Medulla oblongata (tissue), 1 donor: Measurements from ENCODE around the gene GFER.
A peak's percentile ranks its signal among the peaks of the same experiment; 100 is the strongest.
"Not testable (repeated sequence)": the region's sequence is repeated elsewhere in the genome, so short reads cannot be mapped to it uniquely, and the experiment has no call there.

ENCODE experiments used
- DNase-seq: peaks from one replicate; pipeline ENCODE4 v3.0.0-alpha.2; 2015; ENCODE audit errors: extremely low spot score

GFER gene

DNA sequence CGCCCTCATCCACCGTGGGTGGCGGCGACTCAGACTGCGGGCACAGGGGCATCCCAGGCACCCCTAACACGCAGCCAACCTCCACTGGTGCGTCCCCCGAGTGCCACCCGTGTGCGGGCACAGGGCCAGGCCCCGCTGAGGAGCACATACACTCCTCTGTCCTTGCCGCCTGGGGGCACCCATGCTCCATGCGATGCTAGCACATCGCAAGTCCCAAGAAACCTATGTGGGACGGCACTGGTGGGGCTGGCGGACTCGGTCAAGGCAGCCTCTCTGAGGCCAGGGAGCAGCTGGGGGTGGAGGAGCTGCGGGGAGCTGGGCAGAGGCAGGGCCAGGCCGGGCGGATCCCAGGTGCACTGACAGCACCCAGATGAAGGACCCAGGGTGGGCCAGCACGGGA lies 21.7 kb downstream of the GFER start:
- no peak for DNase-seq

DNA sequence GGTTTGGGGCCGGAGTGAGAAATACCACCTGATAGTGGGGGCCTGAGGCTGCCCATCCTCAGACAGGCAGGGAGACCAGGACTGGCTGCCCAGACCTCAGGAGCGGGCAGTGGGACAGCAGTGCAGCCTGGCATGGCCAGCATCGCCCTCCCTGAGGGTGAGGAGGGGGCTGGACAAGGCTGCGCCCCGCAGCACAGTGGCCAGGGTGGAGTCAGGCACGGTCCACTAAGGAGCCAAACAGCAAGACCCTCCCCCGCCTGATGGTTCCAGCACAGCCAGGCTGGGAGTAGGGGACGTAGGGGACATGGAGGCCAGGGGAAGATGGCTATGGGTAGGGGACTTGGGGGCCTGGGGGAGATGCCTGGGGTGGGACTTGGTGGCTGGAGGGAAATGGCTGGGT lies 22.3 kb downstream of the GFER start:
- no peak for DNase-seq

DNA sequence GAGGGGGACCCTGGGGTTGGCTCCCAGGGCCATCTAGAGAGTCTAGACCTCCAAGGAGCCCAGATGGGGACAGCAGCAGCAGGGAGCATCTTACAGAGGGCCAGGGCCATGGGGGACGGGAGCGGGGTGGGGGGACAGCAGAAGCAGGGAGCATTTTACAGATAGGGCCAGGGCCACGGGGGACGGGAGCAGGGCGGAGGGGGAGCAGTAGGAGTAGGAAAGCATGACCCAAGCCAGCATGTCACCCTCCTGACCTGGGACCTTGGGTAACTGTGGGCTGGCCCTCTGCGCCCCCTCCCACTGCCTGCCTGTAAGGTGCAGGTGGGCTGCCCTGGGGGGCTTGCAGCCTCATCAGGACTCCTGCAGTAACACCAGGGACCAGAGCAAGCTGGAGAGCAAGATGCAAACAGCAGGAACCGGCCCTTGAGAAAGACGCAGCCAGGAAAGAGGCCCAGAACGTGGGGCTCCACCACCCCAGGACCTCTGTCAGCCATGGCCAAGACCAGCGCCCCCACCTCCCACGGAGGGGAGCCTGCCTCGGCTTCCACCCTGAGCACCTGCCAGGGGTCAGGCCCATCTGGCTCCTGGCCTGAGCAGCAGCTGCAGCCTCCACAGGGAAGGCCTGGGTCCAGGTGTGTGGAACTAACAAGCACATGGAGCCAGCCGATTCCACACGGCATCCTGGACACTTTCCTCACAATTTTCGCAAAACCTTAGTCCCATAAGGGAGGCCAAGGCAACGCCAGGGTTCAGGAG lies 23.3 kb downstream of the GFER start:
- DNase-seq = no peak

DNA sequence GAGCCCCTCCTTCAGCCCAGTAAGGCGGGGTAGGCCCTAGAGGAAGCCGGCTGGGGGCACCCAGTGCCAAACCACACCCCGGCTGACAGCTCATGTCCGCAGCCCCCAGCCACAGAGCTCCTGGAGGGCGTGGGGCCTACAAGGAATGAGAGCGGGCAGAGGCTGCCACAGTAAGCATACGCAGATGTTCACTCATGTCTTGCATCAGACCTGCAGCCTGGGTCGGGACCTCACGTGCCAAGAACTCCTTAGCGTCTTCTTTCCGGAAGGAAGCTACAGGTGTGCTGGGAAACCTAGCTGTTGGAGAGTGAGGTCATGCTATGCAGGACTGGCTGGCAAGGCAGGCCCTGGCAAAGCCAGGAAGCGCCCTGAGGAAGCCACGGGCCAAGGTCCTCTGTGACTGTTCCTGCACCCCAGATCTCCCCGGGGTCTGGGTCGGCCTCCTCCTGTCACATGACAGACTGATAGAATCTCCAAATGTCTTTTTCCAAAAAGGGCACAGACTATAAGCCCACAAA lies 24.1 kb downstream of the GFER start:
- DNase-seq = no peak

DNA sequence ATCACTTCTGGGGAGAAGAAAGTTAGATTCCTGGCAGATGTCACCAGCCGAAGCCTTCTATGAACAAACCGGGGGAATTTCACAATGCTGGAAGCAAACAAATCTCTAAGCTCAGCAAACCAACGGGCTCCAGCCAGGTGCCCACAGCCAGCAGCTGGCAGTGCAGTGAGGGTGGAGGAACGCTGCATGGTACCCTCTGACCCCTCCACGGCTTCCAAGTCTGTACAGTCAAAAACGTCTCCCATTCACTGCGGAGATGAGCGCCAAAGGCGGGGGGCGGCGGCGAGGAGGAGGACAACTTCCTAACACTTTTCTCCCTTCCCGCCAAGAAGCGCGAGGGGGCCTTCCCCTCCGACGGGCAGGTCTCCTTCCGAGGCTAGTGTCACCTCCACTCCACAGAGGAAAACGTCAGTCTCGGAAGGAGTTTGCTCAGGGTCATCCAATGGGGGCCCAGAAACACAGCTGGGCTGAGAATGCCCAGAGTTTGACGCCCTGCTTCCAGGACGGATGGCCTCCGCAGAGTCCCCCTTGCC lies 24.7 kb downstream of the GFER start:
- no peak for DNase-seq

DNA sequence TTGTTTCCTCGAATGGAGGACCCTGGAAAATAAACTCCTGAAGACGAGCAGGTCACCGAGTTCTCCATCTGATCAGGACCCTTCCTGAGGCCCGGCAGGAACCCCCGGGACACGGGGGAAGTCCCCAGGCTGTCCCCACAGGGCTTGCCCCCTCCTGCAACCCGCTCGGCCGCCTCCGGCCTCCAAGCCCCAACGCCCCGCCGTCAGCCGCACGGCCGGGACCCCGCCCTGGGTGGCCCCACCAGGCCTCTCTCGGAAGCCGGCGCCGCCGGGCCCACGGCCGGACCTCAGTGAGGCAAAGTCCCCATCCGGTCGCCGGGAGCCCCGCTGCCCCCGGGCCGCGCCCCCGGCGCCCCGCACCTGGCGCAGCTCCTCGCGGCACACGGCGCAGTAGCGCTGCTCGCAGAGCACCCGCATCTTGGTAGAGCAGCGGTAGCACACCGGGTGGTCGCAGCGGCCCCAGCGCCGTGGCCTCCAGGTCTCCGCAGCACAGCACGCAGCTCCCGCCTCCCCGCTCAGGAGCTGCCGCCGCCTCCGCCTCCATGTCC lies 25.2 kb downstream of the GFER start:
- no peak for DNase-seq

DNA sequence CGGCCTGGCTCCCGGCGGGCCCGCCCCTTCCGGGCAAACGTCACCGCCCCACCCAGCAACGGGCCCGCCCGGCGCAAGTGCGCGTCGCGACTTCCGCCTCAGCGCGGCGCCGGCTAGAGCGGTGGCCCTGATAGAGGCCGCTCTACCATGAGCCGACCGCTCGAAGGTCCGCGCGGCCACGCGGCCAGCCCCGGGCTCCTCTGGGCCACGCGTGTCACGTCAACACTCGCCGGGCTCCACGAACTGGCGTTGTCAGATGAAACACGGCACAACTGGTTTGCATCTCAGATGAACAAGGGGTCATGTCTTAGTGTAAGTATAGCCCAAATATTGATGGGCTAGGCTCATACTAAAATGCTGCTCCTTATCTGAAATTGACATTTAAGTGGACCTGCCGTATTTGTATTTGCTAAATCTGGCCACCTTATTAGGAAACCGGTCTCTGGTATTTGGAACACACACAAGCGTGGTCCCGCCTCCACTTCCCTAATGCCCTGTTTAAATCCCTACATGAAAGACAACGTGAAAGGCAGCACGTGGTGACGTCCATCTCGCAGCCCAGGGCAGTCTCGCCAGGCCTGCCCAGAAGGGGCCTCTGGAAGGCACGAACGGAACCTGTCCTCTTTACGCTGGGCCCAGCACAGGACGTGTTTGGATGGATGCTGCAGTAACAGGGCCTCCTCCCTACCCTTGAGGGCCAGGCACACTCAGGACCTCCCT lies 26.0 kb downstream of the GFER start, which contains the start of gene ZNF598:
TSS of gene ZNF598 (minus strand) at position 31 of the 720 bp plus-strand sequence.
- peak; percentile 92 for DNase-seq

DNA sequence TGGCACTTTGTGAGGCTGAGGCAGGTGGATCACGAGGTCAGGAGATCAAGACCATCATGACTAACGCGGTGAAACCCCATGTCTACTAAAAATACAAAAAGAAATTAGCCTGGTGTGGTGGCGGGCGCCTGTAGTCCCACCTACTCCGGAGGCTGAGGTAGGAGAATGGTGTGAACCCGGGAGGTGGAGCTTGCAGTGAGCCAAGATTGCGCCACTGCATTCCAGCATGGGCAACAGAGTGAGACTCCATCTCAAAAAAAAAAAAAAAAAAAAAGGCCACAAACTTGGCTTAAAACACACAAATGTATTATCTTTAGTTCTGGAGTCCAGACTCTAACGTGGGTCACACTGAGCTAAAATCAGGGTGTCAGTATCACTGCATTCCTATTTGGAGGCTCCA lies 27.7 kb downstream of the GFER start:
- not testable (repeated sequence) for DNase-seq

DNA sequence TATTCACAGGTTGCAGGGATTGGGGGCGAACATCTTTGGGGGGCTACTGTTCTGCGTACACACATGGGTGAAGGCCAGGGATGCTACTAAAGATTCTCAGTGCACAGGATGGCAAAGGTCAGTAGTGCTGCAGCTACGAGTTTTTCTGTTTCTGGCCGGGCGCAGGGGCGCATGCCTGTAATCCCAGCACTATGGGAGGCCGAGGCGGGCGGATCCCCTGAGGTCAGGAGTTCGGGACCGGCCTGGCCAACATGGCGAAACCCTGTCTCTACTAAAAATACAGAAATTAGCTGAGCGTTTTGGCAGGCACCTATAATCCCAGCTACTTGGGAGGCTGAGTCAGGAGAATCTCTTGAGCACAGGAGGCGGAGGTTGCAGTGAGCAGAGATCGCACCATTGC lies 29.5 kb downstream of the GFER start:
- no peak for DNase-seq

DNA sequence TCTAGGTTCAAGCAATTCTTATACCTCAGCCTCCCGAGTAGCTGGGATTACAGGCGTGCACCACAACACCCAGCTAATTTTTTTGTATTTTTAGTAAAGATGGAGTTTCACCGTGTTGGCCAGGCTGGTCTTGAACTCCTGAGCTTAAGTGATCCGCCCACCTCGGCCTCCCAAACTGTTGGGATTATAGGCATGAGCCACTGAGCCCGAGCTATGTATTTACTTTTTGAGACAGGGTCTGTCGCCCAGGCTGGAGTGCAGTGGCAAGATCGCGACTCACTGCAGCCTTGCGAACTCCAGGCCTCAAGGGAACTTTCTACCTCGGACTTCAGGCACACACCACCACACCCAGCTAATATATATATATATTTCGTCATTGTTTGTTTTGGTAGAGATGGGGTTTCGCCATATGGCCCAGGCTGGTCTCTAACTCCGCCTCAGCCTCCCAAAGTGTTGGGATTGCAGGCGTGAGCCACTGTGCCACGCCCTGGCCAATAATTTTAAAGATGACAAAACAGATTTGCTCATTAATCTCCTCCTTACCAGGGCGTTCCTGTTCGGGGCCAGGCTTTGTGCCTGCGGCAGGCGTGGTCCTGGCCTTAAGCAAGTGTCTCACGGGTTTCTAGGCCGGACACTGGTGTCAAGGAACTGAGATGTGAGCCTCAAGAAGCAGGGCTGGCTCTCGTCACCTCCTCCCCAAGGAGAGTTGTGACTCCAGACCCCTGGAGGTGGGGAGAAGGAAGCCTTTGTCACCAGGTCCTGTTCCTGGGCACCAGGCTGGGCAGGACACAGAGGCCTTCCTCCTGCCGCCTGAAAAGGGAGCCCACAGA lies 31.3 kb downstream of the GFER start:
- no peak for DNase-seq

DNA sequence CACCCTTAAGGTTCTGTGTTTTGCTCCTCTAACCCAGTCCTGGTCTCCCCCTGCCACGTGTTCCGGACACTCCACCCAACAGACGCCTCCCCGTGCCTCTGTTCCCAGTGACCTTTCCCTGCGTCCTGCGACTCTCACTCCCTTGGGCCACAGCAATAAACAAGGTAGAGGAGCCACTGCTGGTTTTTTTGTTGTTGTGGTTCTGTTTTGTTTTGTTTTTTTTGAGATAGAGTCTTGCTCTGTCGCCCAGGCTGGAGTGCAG lies 31.9 kb downstream of the GFER start:
- DNase-seq = no peak

DNA sequence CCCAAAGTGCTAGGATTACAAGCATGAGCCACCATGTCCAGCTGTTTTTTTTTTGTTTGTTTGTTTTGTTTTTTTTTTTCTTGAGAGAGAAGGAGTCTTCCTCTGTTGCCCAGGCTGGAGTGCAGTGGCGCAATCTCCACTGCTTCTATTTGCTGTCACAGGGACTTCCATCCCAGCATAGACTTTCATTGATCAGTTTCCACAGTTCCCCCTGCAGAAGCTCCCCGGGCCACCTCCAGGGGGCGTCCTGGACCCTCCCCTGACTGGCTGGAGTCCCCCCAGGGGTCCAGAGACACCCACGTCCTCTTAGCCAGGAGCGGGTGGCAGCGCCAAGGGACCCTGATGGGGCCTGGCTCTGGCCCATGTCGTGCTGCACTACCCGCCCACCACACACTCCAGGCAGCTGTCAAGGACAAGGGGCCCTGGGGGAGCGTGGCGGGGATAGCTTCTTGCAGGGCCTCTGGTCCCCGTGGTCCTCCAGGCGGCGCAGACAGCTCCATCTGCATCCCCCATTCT lies 32.5 kb downstream of the GFER start:
- no peak for DNase-seq

DNA sequence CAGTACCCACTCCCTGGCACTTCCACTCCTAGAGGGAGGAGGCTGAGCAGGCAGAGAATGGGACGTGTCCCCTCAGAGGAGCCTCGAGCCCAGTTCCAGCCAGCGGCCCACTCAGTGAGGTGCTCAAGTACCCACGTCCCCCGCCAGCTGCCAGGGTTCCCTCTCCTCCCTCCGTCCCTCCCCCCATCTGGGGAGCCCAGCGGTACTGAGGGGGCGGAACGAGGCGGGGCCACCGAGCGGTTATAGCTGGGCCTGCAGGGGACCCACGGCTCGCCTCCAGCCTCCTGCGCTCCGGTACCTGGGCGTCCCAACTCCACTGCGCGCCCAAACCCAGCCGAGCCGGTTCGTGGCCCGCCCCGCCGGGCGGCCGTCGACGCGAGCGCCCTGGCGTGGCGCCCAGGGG lies 35.5 kb downstream of the GFER start, which contains the start of gene NPW:
TSS of gene NPW (plus strand) at position 268 of the 403 bp plus-strand sequence.
- no peak for DNase-seq

DNA sequence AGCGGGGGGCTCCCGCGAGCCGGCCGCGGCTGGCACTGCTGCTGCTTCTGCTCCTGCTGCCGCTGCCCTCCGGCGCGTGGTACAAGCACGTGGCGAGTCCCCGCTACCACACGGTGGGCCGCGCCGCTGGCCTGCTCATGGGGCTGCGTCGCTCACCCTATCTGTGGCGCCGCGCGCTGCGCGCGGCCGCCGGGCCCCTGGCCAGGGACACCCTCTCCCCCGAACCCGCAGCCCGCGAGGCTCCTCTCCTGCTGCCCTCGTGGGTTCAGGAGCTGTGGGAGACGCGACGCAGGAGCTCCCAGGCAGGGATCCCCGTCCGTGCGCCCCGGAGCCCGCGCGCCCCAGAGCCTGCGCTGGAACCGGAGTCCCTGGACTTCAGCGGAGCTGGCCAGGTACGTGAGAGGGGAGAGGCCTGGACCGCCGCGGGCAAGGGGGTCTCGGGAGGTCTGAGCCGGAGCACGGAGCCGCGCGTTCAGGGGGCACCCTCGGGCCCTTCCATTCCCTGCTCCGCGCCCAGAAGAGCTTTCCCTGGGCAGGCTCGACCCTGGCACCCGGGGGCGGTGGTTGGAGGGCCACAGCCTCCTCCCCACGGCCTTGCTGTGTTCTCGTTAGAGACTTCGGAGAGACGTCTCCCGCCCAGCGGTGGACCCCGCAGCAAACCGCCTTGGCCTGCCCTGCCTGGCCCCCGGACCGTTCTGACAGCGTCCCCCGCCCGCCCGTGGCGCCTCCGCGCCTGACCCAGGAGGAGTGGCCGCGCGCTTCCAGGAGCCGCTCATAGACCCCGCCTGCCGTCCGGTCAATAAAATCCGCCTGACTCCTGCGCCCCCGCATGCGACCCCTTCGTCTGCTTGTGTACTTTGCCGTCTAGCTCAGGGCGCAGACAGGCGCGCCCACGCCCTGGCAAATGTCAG lies 36.2 kb downstream of the GFER start:
- no peak for DNase-seq

DNA sequence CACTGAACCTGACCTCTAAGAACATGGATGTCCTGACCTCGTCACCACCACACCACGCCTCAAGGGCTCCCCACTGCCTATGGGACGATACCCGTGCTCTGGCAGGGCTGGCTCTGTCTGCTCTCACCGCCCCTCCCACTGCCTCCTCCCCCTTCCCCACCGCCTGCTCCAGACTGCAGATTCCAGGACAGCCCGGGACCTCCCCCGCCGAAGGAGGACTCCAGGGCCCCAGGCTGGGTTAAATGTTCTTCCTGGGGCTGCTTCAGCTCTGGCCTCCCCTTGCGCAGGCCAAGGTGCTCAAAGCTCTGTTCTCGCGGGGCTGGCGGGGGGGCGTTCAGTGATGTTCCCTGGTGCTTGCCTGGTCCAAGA lies 38.7 kb downstream of the GFER start:
- no peak for DNase-seq

DNA sequence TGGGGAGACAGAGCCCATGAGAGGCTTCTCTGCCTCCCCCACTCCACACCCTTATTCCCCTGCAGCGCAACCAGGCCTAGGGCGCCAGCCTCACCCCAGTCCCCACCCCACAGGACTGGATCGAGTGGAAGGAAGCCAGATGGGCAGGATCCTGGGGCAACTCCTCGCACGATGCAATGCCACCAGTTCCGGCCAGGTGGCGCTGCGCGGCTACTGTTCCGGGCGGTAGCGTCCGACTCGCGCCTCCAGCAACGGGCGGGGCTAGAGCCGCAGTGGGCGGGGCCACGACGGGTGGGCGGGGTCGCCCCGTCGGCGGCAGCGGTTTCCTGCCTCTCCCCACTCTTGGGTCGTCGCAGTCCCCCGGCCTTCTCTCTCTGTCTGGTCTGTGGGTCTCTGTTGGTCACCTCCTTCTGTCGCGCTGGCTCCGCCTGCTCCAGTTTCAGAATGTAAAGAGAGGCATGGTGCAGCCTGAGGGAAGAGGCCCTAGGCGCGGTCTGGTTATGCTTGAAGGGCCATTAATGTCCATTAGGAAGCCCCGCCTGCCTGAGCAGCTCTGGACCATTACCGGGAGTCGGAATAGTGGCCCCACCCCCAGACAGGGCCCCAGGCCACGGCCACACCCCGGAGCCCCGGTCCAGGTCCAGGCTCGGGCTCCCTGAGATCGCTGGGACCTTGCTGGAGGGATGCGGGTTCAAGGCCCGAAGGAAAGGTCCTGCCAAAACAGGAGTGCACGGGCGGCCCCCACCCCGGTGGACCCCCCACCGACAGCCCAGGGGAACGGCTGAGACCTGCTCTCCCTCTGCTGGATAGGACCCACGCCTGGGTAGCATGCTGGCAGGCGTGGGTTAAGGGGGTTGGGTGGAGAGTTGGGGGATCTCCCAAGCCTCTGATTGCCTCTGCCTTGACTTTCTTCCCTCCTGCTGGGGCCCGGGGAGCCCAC lies 39.4 kb downstream of the GFER start:
- peak; percentile 93 for DNase-seq

DNA sequence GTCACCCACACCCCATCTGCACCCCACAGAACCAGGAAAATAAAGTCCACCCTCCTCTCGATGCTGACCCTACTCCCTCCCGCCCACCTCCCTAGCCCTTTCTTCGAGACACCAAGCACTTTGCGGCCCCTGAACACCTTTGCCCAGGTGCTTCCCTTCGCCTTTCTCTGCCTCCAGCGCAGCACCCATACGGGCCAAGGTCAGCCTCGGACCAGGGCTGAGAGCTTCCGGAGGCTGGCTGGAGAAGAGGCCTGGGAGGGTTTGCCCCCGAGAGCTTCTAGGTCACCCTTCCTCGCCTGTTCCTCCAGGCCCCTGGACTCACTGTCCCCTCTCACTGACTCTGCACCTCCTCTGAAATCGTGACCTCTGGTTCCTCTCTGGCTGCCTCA lies 40.0 kb downstream of the GFER start:
- DNase-seq = no peak

DNA sequence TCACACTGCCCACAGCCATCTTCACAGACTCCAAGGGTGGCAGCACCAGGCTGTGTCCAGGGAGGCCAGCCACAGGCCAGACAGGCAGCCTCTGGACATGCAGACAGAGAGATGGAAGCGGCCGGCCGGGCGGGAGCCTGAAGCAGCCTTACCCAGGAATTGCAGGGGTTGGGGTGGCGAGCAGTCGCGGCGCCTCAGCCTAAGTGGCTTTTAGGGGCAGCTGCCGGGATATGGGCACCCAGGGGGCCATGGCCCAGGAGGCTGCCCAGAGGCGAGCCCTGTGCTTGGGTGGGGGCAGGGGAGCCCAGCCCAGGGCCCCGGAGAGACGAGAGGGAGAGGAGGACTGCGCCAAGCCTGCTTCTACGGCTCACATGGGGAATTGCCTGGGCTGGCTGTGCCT lies 41.3 kb downstream of the GFER start:
- DNase-seq = no peak

DNA sequence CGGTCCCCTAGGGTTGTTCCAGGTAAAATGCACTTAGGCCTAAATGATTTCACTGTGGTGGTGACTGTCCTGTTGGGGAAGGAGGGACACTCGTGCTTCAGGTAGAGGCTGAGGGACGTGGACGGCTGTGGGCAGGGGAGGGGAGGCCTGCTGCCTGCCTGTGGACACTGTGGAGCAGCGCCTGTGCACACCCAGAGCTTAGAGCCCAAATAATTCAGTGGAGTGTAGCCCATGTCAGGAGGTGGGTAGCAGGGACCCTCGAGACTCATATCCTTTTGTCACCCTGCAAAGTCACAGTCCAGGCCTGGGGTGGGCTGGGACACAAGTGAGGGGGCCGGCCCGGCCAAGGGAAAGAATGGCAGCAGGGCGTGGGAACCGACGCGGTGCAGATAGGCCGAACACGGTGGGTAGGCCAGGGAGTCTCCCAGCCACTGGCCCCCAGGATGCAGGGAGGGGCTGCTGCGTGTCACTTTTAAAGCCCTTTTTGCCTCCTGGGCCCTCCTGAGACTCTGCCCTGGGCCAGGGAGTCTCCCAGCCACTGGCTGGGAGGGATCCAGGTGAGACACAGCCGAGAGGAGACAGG lies 42.0 kb downstream of the GFER start:
- DNase-seq = no peak
